ENCODE results near the gene IDH3A.

DNA sequence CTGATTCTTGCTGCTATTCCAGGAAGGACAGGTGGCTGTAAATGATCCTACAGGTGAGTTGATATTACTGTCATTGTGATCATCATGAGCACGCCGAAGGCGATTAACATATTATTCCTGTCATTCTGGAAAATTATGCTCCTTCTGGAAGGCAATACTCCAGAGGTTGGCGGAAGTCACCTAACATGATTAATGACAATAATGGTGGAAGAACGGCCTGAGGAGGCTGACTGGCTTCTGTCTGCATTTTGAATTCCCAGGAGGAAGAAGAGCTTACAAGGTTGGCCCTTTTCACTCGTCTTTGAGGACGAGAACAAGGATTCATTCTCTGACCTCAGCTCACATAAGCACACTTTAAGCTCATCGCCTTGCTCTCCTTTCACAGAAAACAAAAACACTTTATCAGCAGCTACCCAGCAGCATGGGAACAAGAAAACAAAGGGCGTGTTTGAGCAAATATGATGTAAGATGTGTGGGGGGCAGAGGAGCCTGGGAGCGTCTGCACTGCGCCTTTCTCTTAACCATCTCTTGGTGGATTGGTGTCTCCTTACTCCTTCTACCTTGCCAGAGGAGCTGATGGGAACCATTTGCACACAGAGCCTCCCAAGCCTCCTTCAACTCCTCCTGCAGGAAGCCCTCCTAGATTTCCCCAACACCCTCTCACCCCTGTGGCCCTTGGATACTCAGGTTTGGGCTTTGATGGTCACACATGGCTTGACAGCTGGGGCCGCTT, 62.2 kb downstream of the IDH3A start:
- TF ChIP-seq, protein P1, sequence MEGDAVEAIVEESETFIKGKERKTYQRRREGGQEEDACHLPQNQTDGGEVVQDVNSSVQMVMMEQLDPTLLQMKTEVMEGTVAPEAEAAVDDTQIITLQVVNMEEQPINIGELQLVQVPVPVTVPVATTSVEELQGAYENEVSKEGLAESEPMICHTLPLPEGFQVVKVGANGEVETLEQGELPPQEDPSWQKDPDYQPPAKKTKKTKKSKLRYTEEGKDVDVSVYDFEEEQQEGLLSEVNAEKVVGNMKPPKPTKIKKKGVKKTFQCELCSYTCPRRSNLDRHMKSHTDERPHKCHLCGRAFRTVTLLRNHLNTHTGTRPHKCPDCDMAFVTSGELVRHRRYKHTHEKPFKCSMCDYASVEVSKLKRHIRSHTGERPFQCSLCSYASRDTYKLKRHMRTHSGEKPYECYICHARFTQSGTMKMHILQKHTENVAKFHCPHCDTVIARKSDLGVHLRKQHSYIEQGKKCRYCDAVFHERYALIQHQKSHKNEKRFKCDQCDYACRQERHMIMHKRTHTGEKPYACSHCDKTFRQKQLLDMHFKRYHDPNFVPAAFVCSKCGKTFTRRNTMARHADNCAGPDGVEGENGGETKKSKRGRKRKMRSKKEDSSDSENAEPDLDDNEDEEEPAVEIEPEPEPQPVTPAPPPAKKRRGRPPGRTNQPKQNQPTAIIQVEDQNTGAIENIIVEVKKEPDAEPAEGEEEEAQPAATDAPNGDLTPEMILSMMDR (IDR thresholded peaks at IDR 0.05): no peak
- no peak for TF ChIP-seq POLR2AphosphoS5 (IDR thresholded peaks at IDR 0.05; ENCODE audit: low read depth, low read length)
